CD4-positive, CD25-positive, alpha-beta regulatory T cell (primary cell): Measurements from ENCODE around the gene NCKAP1. TPM values are rescaled to one million over a fixed set of nuclear protein-coding genes. Genes with fewer than 3 reads are reported as not detected.

Source experiments
- ATAC-seq, 2 donors: fragments of 150-1000 bp; cut with Tn5 transposase; one replicate each; pipeline ENCODE4 v1.10.0; 2021; ENCODE audit warnings: low read depth in 2 of 2, moderate number of reproducible peaks in 2 of 2, moderate library complexity in 1 of 2
- DNase-seq, 3 donors: peaks; one replicate each; pipeline versions ENCODE4 v3.0.0 to v3.0.0-alpha.2; 2012 to 2022; ENCODE audit warnings: mixed read lengths in 1 of 3
- H3K27ac ChIP-seq: one replicate; pipeline ENCODE4 v1.7.0; 2013; ENCODE audit warnings: mild to moderate bottlenecking, low read length; ENCODE audit not compliant: insufficient read depth, poor library complexity, severe bottlenecking
- H3K27me3 ChIP-seq: one replicate; pipeline ENCODE4 v1.7.0; 2013; ENCODE audit warnings: low read length; ENCODE audit not compliant: control insufficient read depth, insufficient read depth
- H3K36me3 ChIP-seq: one replicate; pipeline ENCODE4 v1.7.0; 2013; ENCODE audit warnings: mild to moderate bottlenecking, low read length, moderate library complexity; ENCODE audit not compliant: control insufficient read depth, insufficient read depth
- H3K4me1 ChIP-seq: 2 replicates; pipeline ENCODE4 v1.7.0; 2013; ENCODE audit warnings: mild to moderate bottlenecking, low read length; ENCODE audit not compliant: insufficient read depth, control insufficient read depth, poor library complexity, severe bottlenecking
- H3K4me3 ChIP-seq: one replicate; pipeline ENCODE4 v1.7.0; 2013; ENCODE audit warnings: low read depth, mild to moderate bottlenecking, low read length, moderate library complexity
- H3K9me3 ChIP-seq, 2 experiments: 1 replicate in 1 of 2; 2 replicates in 1 of 2; pipeline ENCODE4 v1.7.0; 2013; ENCODE audit warnings: low read length in 2 of 2, mild to moderate bottlenecking in 1 of 2, moderate library complexity in 1 of 2; ENCODE audit not compliant: control insufficient read depth in 2 of 2
- H3K27ac Mint-ChIP-seq, 3 donors: one replicate each; pipeline ENCODE4 v1.8.0; 2020 to 2022; ENCODE audit warnings: mild to moderate bottlenecking in 3 of 3, mixed read lengths in 3 of 3, moderate library complexity in 2 of 3
- H3K27me3 Mint-ChIP-seq: one replicate; pipeline ENCODE4 v1.8.0; 2022; ENCODE audit warnings: mild to moderate bottlenecking, mixed read lengths
- H3K36me3 Mint-ChIP-seq: one replicate; pipeline ENCODE4 v1.8.0; 2020; ENCODE audit warnings: mixed read lengths
- H3K4me1 Mint-ChIP-seq, 4 donors: one replicate each; pipeline ENCODE4 v1.8.0; 2020 to 2022; ENCODE audit warnings: mixed read lengths in 4 of 4, mild to moderate bottlenecking in 1 of 4
- H3K4me3 Mint-ChIP-seq, 4 donors: one replicate each; pipeline ENCODE4 v1.8.0; 2020 to 2022; ENCODE audit warnings: mild to moderate bottlenecking in 4 of 4, mixed read lengths in 4 of 4, moderate library complexity in 3 of 4
- H3K9me3 Mint-ChIP-seq, 7 donors: one replicate each; pipeline ENCODE4 v1.8.0; 2020 to 2022; ENCODE audit warnings: mixed read lengths in 7 of 7, mild to moderate bottlenecking in 3 of 7, moderate library complexity in 2 of 7
- polyA plus RNA-seq, 4 donors: library from polyadenylated mRNA; unstranded; fragments of 300-500 nt; fragmentation: Illumina TruSeq; gene quantifications; one replicate each; pipeline ENCODE4 v1.2.3, GENCODE V29; 2021
- total RNA-seq: library from RNA; stranded (reverse); gene quantifications from one replicate; pipeline ENCODE4 v1.2.3, GENCODE V29; 2022

Gene NCKAP1
- total and polyA plus RNA-seq, 5 donors from 2014 or later = 0.64 to 5.7 (median 1.1) TPM

GRCh38 chr2:182913064-182913463 lies 125.2 kb downstream of the NCKAP1 start:
- Histone ChIP-seq H3K27me3 (no peaks in the 10 kb centered on the region), H3K4me3 (no peak overlapping the region), H3K27ac (no peak overlapping the region), H3K9me3 (no peaks in the 10 kb centered on the region), H3K4me1 (no peaks in the 10 kb centered on the region), H3K36me3 (no peaks in the 10 kb centered on the region)
- Mint-ChIP-seq H3K9me3 (peaks cover 0 to 1% (median 0%) of the 10 kb centered on the region in 7 donors), H3K27ac (no peak overlapping the region), H3K36me3 (no peaks in the 10 kb centered on the region), H3K4me1 (no peaks in the 10 kb centered on the region), H3K4me3 (no peak overlapping the region), H3K27me3 (no peaks in the 10 kb centered on the region)
- DNase-seq (no peak), ATAC-seq (no peak)

- Mint-ChIP-seq H3K4me1 (no peaks in the 10 kb centered on the region), H3K4me3 (no peak overlapping the region), H3K27ac (no peak overlapping the region), H3K36me3 (no peaks in the 10 kb centered on the region), H3K27me3 (no peaks in the 10 kb centered on the region), H3K9me3 (no peaks in the 10 kb centered on the region)
- no peaks in the 10 kb centered on the region for H3K9me3 ChIP-seq
- no peak for ATAC-seq
- no peak overlapping the region for H3K4me3 ChIP-seq
- H3K27ac ChIP-seq = no peak overlapping the region
- DNase-seq = no peak
- no peaks in the 10 kb centered on the region for H3K4me1 ChIP-seq
- no peaks in the 10 kb centered on the region for H3K36me3 ChIP-seq
- no peaks in the 10 kb centered on the region for H3K27me3 ChIP-seq
Observed at GRCh38 chr2:182912518-182912915, 125.7 kb downstream of the NCKAP1 start.

- no peak for ATAC-seq
- Histone ChIP-seq H3K27ac (no peak overlapping the region), H3K4me3 (no peak overlapping the region), H3K4me1 (no peaks in the 10 kb centered on the region), H3K27me3 (no peaks in the 10 kb centered on the region), H3K9me3 (no peaks in the 10 kb centered on the region), H3K36me3 (no peaks in the 10 kb centered on the region)
- Mint-ChIP-seq H3K36me3 (no peaks in the 10 kb centered on the region), H3K9me3 (peaks cover 0 to 1% (median 0%) of the 10 kb centered on the region in 7 donors), H3K27me3 (no peaks in the 10 kb centered on the region), H3K27ac (no peak overlapping the region), H3K4me1 (no peaks in the 10 kb centered on the region), H3K4me3 (no peak overlapping the region)
- DNase-seq = no peak
Observed at GRCh38 chr2:182911813-182912517, 126.3 kb downstream of the NCKAP1 start.

- Mint-ChIP-seq H3K4me3 (no peak overlapping the region), H3K36me3 (no peaks in the 10 kb centered on the region), H3K9me3 (peaks cover 0 to 1% (median 0%) of the 10 kb centered on the region in 7 donors), H3K27me3 (no peaks in the 10 kb centered on the region), H3K27ac (no peak overlapping the region), H3K4me1 (no peaks in the 10 kb centered on the region)
- Histone ChIP-seq H3K9me3 (no peaks in the 10 kb centered on the region), H3K27ac (no peak overlapping the region), H3K27me3 (no peaks in the 10 kb centered on the region), H3K4me1 (no peaks in the 10 kb centered on the region), H3K36me3 (no peaks in the 10 kb centered on the region), H3K4me3 (no peak overlapping the region)
- DNase-seq (no peak), ATAC-seq (no peak)
Observed at GRCh38 chr2:182910965-182911364, 127.3 kb downstream of the NCKAP1 start.

GRCh38 chr2:182907081-182907830 lies 131.0 kb downstream of the NCKAP1 start:
- Histone ChIP-seq H3K27me3 (no peaks in the 10 kb centered on the region), H3K36me3 (no peaks in the 10 kb centered on the region), H3K27ac (no peak overlapping the region), H3K9me3 (no peaks in the 10 kb centered on the region), H3K4me1 (no peaks in the 10 kb centered on the region), H3K4me3 (no peak overlapping the region)
- Mint-ChIP-seq H3K9me3 (peaks cover 0 to 1% (median 0%) of the 10 kb centered on the region in 7 donors), H3K4me1 (no peaks in the 10 kb centered on the region), H3K27me3 (no peaks in the 10 kb centered on the region), H3K27ac (no peak overlapping the region), H3K36me3 (no peaks in the 10 kb centered on the region), H3K4me3 (no peak overlapping the region)
- DNase-seq (no peak), ATAC-seq (no peak)

- Mint-ChIP-seq H3K36me3 (no peaks in the 10 kb centered on the region), H3K27me3 (no peaks in the 10 kb centered on the region), H3K27ac (no peak overlapping the region), H3K9me3 (peaks cover 0 to 1% (median 0%) of the 10 kb centered on the region in 7 donors), H3K4me1 (no peaks in the 10 kb centered on the region), H3K4me3 (no peak overlapping the region)
- no peaks in the 10 kb centered on the region for H3K4me1 ChIP-seq
- H3K36me3 ChIP-seq = no peaks in the 10 kb centered on the region
- H3K27me3 ChIP-seq = no peaks in the 10 kb centered on the region
- no peaks in the 10 kb centered on the region for H3K9me3 ChIP-seq
- H3K4me3 ChIP-seq = no peak overlapping the region
- DNase-seq = no peak
- H3K27ac ChIP-seq = no peak overlapping the region
- ATAC-seq = no peak
Observed at GRCh38 chr2:182906454-182906853, 131.8 kb downstream of the NCKAP1 start.

- no peak for DNase-seq
- no peaks in the 10 kb centered on the region for H3K27me3 Mint-ChIP-seq
- ATAC-seq = no peak
Observed at GRCh38 chr2:182904844-182905243, 133.4 kb downstream of the NCKAP1 start.

GRCh38 chr2:182903566-182903965 lies 134.7 kb downstream of the NCKAP1 start:
- no peak overlapping the region for H3K4me3 ChIP-seq
- ATAC-seq = no peak
- peaks cover 0 to 1% (median 0%) of the 10 kb centered on the region in 7 donors for H3K9me3 Mint-ChIP-seq

More at GRCh38 chr2:182904844-182905243, 133.4 kb downstream of the NCKAP1 start:
- H3K4me1 ChIP-seq = no peaks in the 10 kb centered on the region
- no peak overlapping the region for H3K4me3 Mint-ChIP-seq
- H3K36me3 Mint-ChIP-seq = no peaks in the 10 kb centered on the region
- H3K9me3 ChIP-seq = no peaks in the 10 kb centered on the region
- peaks cover 0 to 1% (median 0%) of the 10 kb centered on the region in 7 donors for H3K9me3 Mint-ChIP-seq
- no peaks in the 10 kb centered on the region for H3K36me3 ChIP-seq
- H3K27ac Mint-ChIP-seq = no peak overlapping the region
- no peaks in the 10 kb centered on the region for H3K27me3 ChIP-seq
- H3K27ac ChIP-seq = no peak overlapping the region
- H3K4me1 Mint-ChIP-seq = no peaks in the 10 kb centered on the region
- H3K4me3 ChIP-seq = no peak overlapping the region

More at GRCh38 chr2:182903566-182903965, 134.7 kb downstream of the NCKAP1 start:
- Histone ChIP-seq H3K4me1 (no peaks in the 10 kb centered on the region), H3K27me3 (no peaks in the 10 kb centered on the region), H3K36me3 (no peaks in the 10 kb centered on the region), H3K9me3 (no peaks in the 10 kb centered on the region), H3K27ac (no peak overlapping the region)
- no peak for DNase-seq
- Mint-ChIP-seq H3K4me3 (no peak overlapping the region), H3K27me3 (no peaks in the 10 kb centered on the region), H3K4me1 (no peaks in the 10 kb centered on the region), H3K36me3 (no peaks in the 10 kb centered on the region), H3K27ac (no peak overlapping the region)
